Subcutaneous abdominal adipose tissue (tissue), 5 donors: ENCODE measurements around the gene SLC35B2.

ENCODE experiments used
- H3K27ac ChIP-seq: one replicate; pipeline ENCODE4 v1.7.0; 2013; ENCODE audit warnings: low read depth, mild to moderate bottlenecking, inconsistent platforms, low read length, moderate library complexity
- H3K27me3 ChIP-seq, 5 donors: one replicate each; pipeline ENCODE4 v1.7.0; 2013; ENCODE audit warnings: low read length in 5 of 5, inconsistent platforms in 1 of 5; ENCODE audit not compliant: control insufficient read depth in 5 of 5, insufficient read depth in 4 of 5
- H3K36me3 ChIP-seq, 5 donors: one replicate each; pipeline ENCODE4 v1.7.0; 2013; ENCODE audit warnings: low read length in 5 of 5; ENCODE audit not compliant: control insufficient read depth in 5 of 5, insufficient read depth in 5 of 5
- H3K4me1 ChIP-seq, 5 donors: one replicate each; pipeline ENCODE4 v1.7.0; 2013; ENCODE audit warnings: low read length in 5 of 5, mild to moderate bottlenecking in 3 of 5, moderate library complexity in 1 of 5; ENCODE audit not compliant: control insufficient read depth in 5 of 5, insufficient read depth in 5 of 5
- H3K4me3 ChIP-seq, 5 donors: one replicate each; pipeline ENCODE4 v1.7.0; 2013; ENCODE audit warnings: low read length in 5 of 5, low read depth in 1 of 5
- H3K9ac ChIP-seq, 5 donors: one replicate each; pipeline ENCODE4 v1.7.0; 2013; ENCODE audit warnings: low read length in 5 of 5, mild to moderate bottlenecking in 4 of 5, moderate library complexity in 3 of 5
- H3K9me3 ChIP-seq, 5 donors: one replicate each; pipeline ENCODE4 v1.7.0; 2013; ENCODE audit warnings: low read length in 5 of 5; ENCODE audit not compliant: control insufficient read depth in 5 of 5
- donor health status: healthy.
- donor health status: healthy.
- donor health status: healthy.
- donor health status: healthy.
- donor health status: healthy.

Gene SLC35B2

DNA sequence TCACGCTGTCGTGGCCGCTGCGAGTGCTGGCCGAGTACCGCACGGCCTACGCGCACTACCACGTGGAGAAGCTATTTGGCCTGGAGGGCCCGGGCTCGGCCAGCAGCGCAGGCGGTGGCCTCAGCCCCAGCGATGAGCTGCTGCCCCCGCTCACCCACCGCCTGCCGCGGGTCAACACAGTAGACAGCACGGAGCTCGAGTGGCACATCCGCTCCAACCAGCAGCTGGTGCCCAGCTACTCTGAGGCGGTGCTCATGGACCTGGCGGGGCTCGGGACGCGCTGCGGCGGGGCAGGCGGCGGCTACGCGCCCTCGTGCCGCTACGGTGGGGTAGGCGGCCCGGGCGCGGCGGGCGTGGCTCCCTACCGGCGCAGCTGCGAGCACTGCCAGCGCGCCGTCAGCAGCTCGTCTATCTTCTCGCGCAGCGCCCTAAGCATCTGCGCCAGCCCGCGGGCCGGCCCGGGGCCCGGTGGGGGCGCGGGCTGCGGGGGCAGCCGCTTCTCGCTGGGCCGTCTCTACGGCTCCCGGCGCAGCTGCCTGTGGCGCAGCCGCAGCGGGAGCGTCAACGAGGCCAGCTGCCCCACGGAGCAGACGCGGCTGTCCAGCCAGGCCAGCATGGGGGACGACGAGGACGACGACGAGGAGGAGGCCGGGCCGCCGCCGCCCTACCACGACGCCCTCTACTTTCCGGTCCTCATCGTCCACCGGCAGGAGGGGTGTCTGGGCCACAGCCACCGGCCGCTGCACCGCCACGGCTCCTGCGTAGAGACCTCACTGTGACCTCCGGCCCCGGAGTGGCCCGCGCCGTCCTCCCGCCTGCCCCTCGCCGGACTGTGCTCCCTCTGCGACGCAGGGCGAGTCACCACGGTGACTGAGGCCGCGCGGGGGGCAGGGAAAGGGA is 18.7 kb upstream of the SLC35B2 start:
- no peak overlapping the region for H3K27ac ChIP-seq
- H3K36me3 ChIP-seq, result no peaks in the 10 kb centered on the region
- H3K9ac ChIP-seq, result no peak overlapping the region
- peaks cover 44 to 69% (median 59%) of the 10 kb centered on the region in 5 donors for H3K27me3 ChIP-seq
- peaks cover 0 to 16% (median 7%) of the 10 kb centered on the region in 5 donors for H3K4me1 ChIP-seq
- peak overlapping the region in 4 of 5 donors; percentile 22 to 56 (median 35) for H3K4me3 ChIP-seq
- H3K9me3 ChIP-seq, result no peaks in the 10 kb centered on the region

DNA sequence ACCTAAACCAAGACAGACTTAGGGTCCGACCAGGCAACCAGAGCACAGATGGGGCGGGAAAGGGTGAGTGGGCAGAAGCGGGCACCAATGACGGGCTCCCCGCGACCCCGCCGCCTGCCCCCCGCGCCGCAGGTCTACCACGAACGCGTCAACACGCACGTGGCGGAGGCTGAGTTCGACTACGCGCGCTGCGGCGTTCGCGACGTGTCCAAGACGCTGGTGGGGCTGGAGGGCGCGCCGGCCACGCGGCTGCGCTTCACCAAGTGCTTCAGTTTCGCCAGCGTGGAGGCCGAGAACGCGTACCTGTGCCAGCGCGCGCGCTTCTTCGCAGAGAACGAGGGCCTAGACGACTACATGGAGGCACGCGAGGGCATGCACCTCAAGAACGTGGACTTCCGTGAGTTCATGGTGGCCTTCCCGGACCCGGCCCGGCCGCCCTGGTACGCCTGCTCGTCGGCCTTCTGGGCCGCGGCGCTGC is 18.0 kb upstream of the SLC35B2 start:
- no peaks in the 10 kb centered on the region for H3K9me3 ChIP-seq
- peak overlapping the region in 3 of 5 donors; percentile 22 to 56 (median 43) for H3K4me3 ChIP-seq
- H3K36me3 ChIP-seq, result no peaks in the 10 kb centered on the region
- H3K27ac ChIP-seq, result no peak overlapping the region
- H3K4me1 ChIP-seq, result peaks cover 0 to 17% (median 7%) of the 10 kb centered on the region in 5 donors
- H3K27me3 ChIP-seq, result peaks cover 44 to 70% (median 60%) of the 10 kb centered on the region in 5 donors
- no peak overlapping the region for H3K9ac ChIP-seq

DNA sequence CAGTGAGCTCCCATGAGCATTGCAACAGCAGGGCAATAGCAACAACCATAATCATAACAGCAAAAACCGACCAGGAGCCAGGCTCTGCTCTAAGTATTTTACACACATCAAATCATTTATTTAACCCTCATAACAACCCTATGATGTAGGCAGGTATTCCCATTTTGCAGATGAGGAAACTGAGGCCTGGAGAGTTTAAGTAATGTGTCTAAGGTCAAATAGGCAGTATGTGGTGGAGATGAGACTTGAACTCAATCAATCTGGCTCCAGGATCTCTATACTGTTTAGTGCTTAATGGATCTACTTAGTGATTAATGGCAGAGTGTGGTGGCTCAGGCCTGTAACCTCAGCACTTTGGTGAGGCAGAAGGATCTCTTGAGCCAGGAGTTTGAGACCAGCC is 16.3 kb upstream of the SLC35B2 start:
- H3K27me3 ChIP-seq, result peaks cover 57 to 77% (median 60%) of the 10 kb centered on the region in 5 donors
- no peaks in the 10 kb centered on the region for H3K9me3 ChIP-seq
- no peak overlapping the region for H3K9ac ChIP-seq
- H3K4me3 ChIP-seq, result no peak overlapping the region
- H3K4me1 ChIP-seq, result peaks cover 0 to 20% (median 7%) of the 10 kb centered on the region in 5 donors
- no peak overlapping the region for H3K27ac ChIP-seq
- no peaks in the 10 kb centered on the region for H3K36me3 ChIP-seq

DNA sequence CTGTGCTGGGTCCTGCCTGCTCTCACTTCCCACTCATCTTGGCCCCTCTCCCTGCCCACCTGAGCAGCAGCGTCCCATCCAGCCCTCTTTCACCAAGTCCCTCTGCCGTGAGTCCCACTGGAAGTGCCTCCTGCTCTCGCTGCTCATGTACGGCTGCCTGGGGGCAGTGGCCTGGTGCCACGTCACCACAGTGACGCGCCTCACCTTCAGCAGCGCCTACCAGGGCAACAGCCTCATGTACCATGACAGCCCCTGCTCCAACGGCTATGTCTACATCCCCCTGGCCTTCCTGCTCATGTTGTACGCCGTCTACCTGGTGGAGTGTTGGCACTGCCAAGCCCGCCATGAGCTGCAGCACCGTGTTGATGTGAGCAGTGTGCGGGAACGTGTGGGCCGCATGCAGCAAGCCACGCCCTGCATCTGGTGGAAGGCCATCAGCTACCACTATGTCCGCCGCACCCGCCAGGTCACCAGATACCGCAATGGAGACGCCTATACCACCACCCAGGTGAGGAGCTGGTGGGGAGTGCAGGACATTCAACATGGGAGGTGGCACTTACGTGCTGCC is 15.8 kb upstream of the SLC35B2 start:
- Histone ChIP-seq H3K4me3 (no peak overlapping the region), H3K36me3 (no peaks in the 10 kb centered on the region), H3K4me1 (peaks cover 0 to 20% (median 7%) of the 10 kb centered on the region in 5 donors), H3K9ac (no peak overlapping the region), H3K9me3 (no peaks in the 10 kb centered on the region), H3K27me3 (peaks cover 57 to 78% (median 65%) of the 10 kb centered on the region in 5 donors), H3K27ac (no peak overlapping the region)

DNA sequence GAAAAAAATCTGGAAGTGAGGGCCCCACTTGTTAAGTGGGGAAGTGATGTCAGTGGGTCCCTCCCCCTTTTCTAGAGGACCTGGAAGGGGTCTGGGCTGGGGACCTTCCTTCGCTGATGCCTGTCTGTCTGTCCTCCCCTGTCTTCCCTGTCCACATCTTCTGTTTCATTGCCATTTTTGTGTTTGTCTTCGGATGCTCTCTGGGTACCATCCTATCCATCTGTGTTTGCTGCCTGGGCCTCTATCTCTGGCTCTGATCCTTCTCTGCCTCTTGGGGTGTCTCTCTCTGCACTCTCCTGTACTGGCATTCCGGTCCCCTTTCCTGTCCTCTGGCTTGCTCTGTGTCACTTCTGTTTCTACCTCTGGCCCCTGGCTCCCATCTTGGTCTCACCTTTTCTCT is 15.2 kb upstream of the SLC35B2 start:
- Histone ChIP-seq H3K4me3 (no peak overlapping the region), H3K4me1 (peaks cover 0 to 20% (median 7%) of the 10 kb centered on the region in 5 donors), H3K9ac (no peak overlapping the region), H3K36me3 (no peaks in the 10 kb centered on the region), H3K9me3 (no peaks in the 10 kb centered on the region), H3K27me3 (peaks cover 51 to 76% (median 66%) of the 10 kb centered on the region in 5 donors), H3K27ac (no peak overlapping the region)

DNA sequence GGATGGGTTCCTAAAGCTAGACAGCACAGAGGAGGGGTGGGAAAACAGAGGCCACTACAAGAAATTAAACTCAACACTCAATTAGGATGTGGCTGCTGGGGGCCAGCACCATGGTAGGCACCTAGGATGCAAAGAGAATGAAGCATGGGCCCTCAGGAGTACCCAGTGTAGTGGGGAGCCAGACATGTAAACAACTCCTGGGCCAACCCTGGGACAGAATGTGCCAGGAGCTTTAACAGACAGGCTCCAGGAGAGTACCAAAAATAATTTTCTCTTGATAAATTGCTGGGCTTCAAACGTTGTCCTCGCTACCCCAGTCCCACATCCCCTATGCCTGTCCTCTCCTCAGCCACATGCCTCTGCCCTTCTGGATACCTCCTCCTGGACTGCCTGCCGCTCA is 14.6 kb upstream of the SLC35B2 start:
- Histone ChIP-seq H3K36me3 (no peaks in the 10 kb centered on the region), H3K4me3 (no peak overlapping the region), H3K4me1 (peaks cover 0 to 20% (median 7%) of the 10 kb centered on the region in 5 donors), H3K9me3 (no peaks in the 10 kb centered on the region), H3K27me3 (peaks cover 47 to 70% (median 62%) of the 10 kb centered on the region in 5 donors), H3K27ac (no peak overlapping the region), H3K9ac (no peak overlapping the region)

DNA sequence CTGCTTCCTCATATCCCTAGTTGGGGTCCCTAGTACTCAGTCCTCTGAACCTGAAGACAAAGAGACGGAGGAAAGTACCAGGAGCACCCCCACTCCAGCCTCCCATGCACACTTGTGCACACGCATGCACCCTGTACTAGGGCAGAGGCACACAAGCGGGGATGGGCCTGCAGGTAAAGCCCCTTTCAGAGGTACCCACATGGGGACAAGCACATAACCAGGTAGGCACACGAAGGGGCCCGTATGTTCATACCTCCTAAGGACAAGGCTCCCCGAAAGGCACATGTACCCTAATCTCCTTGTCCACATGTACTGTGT is 14.0 kb upstream of the SLC35B2 start:
- Histone ChIP-seq H3K9me3 (no peaks in the 10 kb centered on the region), H3K27ac (no peak overlapping the region), H3K4me3 (no peak overlapping the region), H3K36me3 (no peaks in the 10 kb centered on the region), H3K9ac (no peak overlapping the region), H3K27me3 (peaks cover 43 to 66% (median 56%) of the 10 kb centered on the region in 5 donors), H3K4me1 (peaks cover 0 to 18% (median 7%) of the 10 kb centered on the region in 5 donors)

DNA sequence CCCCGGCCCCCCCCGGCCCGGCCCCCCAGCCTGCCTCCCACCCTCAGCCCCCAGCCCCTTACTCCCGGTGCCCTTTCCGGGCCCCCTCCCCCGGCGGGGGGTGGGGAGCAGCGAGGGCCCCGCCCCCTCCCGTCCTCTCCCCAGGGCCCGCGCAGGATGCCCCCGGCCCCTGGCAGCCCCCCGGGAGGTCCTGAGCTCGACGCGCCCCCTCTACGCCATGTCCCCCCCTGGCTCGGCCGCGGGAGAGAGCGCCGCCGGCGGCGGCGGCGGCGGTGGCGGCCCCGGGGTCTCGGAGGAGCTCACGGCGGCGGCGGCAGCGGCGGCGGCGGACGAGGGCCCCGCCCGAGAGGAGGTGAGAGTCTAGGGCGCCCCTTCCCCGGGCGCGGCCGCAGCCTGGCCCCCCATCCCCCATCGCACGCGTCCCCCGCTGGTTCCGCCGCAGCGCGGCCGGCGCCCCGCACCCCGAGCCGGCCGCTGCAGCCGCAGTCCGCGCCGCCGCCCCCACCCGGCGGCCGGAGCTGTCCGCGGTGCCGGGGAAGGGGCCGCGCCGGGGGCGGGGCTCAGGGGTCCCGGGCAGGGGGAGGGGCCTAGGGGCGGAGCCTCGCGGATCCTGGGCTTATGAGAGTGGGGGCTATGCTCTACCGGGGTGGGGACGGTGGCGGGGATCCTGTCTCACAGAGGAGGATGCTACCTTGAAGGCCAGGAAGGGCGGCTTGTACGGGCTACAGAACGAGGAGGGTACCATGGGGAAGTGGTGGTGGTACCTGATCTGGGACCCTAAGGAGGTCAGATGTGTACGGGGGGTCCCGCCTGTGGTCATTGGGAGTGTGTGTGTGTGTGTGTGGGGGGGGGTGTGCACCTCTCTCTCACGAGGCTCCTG is 13.4 kb upstream of the SLC35B2 start:
- H3K4me3 ChIP-seq, result no peak overlapping the region
- H3K27ac ChIP-seq, result no peak overlapping the region
- H3K9ac ChIP-seq, result no peak overlapping the region
- peaks cover 41 to 60% (median 53%) of the 10 kb centered on the region in 5 donors for H3K27me3 ChIP-seq
- no peaks in the 10 kb centered on the region for H3K36me3 ChIP-seq
- H3K9me3 ChIP-seq, result no peaks in the 10 kb centered on the region
- H3K4me1 ChIP-seq, result peaks cover 0 to 12% (median 2%) of the 10 kb centered on the region in 5 donors

DNA sequence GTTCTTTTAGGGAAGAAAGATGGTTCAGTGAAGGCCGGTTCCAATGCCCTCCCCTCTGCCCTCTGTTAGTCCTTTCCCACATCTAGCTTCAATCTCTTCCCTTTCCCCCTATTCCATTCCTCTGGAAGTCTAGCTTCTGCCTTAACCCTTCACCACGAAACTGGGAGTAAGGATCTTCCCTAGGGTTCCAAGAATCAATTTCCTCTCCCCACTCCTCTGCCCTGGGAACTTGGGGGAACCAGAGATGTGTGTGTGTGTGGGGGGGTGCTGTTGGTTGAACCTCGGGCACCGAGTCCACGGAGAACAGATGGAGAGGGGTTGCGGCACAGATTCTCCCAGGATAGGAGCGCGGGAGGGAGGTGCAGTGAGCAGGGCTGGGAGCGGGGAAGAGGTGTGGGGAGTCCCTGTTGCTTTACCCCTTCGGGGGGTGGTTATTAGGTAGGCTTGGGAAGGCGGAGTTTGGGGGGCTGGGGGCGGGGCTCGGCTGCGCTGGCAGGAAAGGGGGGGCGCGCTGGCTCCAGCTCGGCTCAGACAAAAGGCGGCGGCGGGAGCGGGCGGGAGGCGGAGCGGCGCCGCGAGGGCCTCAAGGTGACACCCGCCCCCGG is 12.7 kb upstream of the SLC35B2 start, which contains the start of gene TMEM151B:
TMEM151B (plus strand) TSS at position 530 of the 605 bp plus-strand sequence. CDS start 293 bp downstream, outside the sequence.
- H3K36me3 ChIP-seq, result no peaks in the 10 kb centered on the region
- H3K4me3 ChIP-seq, result no peak within 1 kb of the TSS
- H3K4me1 ChIP-seq, result peaks cover 0 to 8% (median under 1%) of the 10 kb centered on the region in 5 donors
- H3K27me3 ChIP-seq, result peaks cover 34 to 53% (median 46%) of the 10 kb centered on the region in 5 donors
- H3K27ac ChIP-seq, result no peak within 1 kb of the TSS
- H3K9me3 ChIP-seq, result no peaks in the 10 kb centered on the region
- H3K9ac ChIP-seq, result no peak within 1 kb of the TSS
